ENCODE data around the gene MYO7A.

The MYO7A gene
- 1.9 to 31.9 (median 9.4) reads per million in 18 experiments for total RNA-seq

DNA sequence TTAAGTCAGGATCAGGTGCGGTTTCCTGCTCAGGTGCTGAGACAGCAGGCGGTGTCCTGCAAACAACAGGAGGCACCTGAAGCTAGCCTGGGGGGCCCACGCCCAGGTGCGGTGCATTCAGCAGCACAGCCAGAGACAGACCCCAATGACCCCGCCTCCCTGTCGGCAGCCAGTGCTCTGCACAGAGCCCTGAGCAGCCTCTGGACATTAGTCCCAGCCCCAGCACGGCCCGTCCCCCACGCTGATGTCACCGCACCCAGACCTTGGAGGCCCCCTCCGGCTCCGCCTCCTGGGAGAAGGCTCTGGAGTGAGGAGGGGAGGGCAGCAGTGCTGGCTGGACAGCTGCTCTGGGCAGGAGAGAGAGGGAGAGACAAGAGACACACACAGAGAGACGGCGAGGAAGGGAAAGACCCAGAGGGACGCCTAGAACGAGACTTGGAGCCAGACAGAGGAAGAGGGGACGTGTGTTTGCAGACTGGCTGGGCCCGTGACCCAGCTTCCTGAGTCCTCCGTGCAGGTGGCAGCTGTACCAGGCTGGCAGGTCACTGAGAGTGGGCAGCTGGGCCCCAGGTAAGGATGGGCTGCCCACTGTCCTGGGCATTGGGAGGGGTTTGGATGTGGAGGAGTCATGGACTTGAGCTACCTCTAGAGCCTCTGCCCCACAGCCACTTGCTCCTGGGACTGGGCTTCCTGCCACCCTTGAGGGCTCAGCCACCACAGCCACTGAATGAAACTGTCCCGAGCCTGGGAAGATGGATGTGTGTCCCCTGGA lies at the start of gene MYO7A:
MYO7A (plus strand) TSS at position 327 of the 772 bp plus-strand sequence. CDS start 2,389 bp downstream, outside the sequence.
- no peak for DNase-seq

DNA sequence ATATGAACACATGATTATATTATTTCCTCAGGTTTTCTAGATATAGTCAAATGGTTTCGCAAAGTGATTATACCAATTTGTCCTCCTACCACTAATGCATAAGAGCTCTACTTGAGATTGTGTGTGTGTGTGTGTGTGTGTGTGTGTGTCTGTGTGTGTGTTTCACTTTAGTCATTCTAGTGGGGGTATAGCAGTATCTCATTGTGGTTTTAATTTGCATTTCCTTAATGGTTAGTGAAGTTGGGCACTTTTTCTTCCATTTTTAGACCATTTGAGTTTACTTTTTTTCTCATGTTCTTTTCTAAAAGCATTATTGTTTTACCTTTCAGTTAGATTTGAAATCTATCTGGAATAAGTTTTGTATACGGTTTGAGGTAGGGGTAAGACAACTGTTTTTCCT lies 48.4 kb upstream of the MYO7A start:
- no peak for DNase-seq

DNA sequence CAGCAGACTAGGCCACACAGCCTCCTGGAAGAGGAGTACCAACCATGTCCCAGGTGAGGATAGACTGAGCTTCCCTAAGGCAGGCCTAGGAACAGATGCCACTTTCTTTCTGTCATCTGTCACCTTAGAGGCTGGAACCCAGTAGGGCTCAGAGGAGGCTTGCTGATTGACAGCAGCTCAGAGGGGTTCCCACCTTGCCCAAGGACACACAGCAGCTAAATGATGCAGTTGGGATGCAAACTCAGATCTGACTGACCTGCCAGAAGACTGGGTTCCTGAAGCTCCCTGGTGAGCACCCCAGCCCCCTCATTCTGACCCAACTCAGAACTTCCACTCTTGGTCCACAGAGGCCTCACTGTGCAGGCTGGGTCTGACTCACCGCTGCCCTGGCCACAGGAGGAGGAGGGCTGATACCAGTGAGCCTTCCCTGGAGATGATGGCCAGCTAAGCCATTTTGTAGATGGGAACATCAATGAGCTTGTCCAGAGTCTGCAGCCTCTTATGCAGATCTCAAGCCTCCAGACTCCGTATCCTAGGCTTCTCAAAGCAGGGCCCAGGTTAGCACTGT lies 47.3 kb upstream of the MYO7A start:
- DNase-seq, result peak in 1 of 2 donors; percentile 42

DNA sequence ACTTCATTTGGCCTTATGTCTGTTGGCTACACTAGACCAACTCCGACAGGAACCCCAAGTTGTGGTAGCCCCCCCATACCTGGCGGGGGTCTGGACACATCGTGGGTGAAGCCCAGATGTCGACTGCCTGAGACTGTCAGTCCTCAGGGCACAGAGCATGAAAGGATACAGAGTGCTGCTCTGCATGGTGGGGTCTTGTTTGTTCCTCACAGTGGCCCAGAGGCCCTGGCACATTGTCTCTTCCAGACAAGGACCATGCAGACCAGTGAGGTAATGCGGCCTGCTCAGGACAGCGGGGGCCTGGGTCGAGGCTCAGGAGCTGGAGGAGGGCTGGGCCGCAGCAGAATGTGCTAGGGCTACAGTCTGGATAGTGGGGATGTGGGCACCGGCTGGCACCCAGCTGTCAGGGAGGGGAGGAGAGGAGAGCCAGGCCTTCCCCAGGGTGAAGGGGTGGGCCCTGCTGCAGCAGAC lies 46.6 kb upstream of the MYO7A start:
- DNase-seq, result no peak

GRCh38 chr11:77081976-77082836 lies 45.8 kb upstream of the MYO7A start:
- no peak for DNase-seq

- DNase-seq, result peak; percentile 73 to 80
Measured at GRCh38 chr11:77082838-77083565, 45.0 kb upstream of the MYO7A start.

DNA sequence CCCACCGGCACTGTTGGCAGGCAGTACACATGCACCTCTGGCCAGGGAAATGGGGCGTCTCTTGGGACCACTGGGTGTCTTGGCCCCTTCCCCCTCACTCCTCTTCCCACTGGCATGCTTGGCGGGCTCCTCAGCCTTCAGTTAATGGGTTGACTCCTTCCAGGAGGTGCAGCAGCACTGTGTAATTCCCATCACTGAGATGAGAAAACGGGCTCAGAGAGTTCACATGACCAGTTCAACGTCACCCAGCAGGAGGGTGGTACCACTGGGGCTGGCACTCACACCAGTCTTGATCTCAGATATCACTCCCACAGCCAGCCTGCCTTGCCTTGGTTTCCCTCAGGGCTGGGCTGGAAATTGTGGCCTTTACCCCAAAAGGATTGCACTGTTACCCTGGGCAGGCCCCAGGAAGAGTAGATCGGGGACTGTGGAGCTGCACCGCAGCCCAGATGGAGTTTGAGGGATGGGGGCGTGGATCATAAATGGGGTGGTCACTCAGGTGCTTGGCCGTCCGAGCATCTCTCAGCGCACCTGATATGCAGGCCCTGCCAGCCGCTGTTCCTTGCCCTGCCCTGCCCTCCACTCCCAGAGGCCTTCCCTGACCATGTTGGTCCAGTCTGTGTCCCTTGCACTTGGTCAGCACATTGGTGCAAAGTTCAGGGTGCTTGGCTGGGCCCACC lies 44.3 kb upstream of the MYO7A start:
- no peak for DNase-seq

DNA sequence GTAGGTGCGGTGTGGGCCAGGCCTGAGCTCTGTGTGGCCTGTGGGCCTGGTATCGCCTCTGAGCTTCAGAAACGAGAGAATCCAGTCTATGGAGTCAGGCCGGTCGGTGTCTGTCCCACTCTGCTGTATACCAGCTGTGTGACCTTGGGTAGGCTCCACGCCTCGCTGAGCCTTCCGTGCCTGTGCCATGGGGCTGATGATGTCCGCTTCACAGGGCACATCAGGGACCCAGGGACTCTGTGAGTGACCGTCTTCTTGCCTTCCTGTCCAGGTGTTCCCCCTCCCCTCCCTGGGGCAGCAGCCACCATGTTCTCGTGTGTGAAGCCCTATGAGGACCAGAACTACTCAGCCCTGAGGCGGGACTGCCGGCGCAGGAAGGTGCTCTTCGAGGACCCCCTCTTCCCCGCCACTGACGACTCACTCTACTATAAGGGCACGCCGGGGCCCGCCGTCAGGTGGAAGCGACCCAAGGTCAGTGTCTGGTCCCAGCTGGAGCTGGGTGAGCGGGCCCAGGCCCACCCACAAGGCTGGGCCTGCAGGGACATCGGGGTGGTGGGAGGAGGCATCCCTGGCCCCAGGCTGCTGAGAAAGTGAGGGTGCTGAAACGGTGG lies 43.4 kb upstream of the MYO7A start:
- no peak for DNase-seq

GRCh38 chr11:77085652-77086051 lies 42.4 kb upstream of the MYO7A start:
- no peak for DNase-seq

- no peak for DNase-seq
Measured at GRCh38 chr11:77086521-77087472, 41.2 kb upstream of the MYO7A start.

DNA sequence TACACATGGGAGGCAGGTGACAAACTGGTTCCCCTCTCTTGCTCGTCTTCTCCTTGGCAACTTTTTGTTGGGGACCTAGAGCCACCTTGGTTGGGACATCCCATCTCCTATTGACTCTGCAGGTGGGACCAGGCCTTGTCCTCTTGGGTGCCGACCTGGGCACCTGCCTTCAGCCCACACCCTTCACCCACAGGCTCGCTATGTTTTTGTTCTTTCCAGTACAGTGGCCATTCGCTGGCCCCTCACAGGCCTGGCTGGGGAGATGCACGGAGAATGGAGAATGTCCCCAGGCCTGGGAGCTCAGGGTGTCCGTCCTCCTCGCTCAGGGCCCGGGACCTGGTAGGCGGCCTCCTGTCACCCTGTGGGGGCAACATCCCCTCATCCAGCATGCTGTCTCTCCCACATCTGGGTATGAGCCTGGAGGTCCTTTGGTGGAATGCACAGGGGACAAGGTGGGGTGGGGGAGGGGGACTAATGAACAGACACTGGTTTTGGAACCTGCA lies 40.3 kb upstream of the MYO7A start:
- no peak for DNase-seq

GRCh38 chr11:77088236-77089003 lies 39.6 kb upstream of the MYO7A start:
- DNase-seq, result no peak

DNA sequence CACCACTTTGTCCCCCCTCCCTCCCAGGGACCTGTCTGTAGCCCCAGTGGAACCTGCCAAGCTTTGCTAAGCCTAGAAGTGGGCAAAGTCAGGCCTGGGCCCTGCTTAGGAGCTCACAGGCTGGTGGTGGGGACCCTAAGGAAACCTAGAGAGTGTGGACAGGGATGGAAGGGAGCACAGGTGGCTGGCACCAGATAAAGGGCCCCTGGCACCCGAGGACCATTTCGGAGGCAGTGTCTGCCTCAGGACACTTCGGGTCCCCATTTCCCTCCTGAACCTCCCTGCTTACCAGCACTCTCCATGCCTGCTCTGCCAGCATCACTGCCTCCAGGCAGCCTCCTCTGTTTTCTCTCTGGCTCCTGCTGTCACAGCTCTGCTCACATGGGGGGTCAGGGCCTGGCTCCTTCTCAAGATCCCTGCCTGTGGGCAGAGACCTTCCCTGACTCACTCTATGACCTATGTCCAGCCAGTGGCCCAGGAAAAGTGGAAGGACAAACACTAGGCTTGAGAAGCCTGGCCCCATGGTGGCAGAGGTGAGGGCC lies 39.0 kb upstream of the MYO7A start:
- no peak for DNase-seq

- DNase-seq, result no peak
Measured at GRCh38 chr11:77090046-77090372, 38.0 kb upstream of the MYO7A start.

DNA sequence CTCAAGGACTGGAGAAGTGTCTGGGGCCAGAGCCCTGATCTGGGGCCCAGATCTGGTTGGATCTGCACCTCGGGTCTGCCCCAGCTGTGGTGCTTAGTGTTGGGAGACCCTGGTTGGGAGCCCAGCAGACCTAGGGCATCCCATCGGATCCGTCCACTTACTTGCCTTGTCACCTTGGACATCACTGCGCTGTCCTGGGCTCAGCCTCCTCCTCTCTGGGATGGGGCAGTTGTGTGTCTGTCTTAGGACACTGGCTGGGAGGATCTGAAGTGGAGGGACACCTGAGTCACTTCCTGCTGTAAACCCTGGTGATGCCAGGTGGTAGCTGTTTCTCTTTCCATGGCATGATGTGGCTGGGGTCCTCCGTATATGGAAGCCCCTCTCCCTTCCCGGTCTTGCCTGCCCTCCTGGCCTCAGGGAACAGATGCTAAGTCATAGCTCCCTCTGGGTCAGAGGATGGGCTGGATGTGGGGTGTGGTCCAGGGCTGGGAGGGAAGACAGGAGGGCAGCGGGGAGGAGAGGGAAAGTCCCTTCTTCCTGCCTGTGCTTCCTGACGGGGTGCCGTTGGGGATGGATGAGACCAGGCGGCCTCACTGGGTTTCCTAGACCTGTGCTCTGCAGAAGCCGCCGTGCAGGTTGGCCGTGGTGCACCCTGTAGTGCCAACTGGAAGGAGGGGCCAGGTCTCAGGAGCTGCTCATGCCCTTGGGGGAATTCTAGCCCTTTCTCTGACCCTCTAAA lies 37.5 kb upstream of the MYO7A start:
- no peak for DNase-seq

DNA sequence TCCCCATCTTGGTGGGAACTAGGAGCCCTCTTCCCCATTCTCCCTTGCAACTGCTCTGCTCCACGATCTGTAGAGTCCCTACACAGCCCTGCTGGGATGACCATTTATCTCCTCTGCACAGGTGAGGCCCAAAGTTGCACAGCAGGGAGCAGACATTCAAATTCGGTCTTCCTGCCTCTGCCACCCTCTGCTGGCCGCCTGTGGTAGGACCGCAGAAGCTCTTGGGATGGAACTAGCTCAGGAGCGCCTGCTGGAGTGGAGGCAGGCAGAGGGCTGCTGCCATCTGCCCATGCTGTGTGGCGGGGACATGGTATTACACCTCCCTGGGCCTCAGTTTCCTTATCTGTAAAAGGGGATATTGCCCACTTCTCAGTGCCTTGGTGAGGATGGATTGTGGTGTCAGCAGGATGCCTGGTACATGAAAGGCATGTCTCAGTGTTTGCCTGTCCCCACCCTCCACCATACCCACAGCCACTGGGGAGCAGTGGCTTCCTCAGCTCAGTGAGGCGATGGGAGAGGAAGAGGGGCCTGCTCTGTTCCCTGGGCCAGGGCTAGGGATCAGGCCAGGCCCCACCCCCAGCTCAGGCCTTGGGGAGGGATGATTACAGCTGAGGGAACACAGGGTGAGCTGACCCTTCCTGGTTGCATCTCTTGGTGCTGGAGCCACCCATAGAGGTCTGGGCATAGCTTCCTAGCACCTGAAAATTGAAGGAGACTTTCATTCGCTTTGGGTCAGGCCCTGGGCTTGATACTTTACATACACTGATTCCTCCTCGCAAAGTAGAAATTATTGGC lies 36.7 kb upstream of the MYO7A start:
- DNase-seq, result peak; percentile 67 to 78

- DNase-seq, result no peak
Measured at GRCh38 chr11:77092382-77092781, 35.7 kb upstream of the MYO7A start.
